GM23248 (cell line): ENCODE data around the gene GAGE12H.
"Not testable (repeated sequence)": the region's sequence is repeated elsewhere in the genome, so short reads cannot be mapped to it uniquely, and the experiment has no call there.

Source experiments
- EZH2 ChIP-seq: fragments of 200-600 bp; sonication (generic); IDR thresholded peaks from 2 replicates; pipeline ENCODE4 v1.6.1; 2018; ENCODE audit warnings: antibody characterized with exemption, mild to moderate bottlenecking; ENCODE audit not compliant: insufficient read depth, poor library complexity, severe bottlenecking
- EZH2phosphoT487 ChIP-seq: fragments of 200-600 bp; sonication (generic); IDR thresholded peaks from 2 replicates; pipeline ENCODE4 v1.6.1; 2018; ENCODE audit warnings: antibody characterized with exemption, moderate library complexity, mild to moderate bottlenecking, low read depth; ENCODE audit not compliant: insufficient read depth

GRCh38 chrX:49569152-49569551, 10.6 kb upstream of the GAGE12H start:
- not testable (repeated sequence) for TF ChIP-seq EZH2, EZH2phosphoT487
